ENCODE measurements around the gene MCUB. TPM values are rescaled to one million over a fixed set of nuclear protein-coding genes. Genes with fewer than 3 reads are reported as not detected.

The MCUB gene, protein sequence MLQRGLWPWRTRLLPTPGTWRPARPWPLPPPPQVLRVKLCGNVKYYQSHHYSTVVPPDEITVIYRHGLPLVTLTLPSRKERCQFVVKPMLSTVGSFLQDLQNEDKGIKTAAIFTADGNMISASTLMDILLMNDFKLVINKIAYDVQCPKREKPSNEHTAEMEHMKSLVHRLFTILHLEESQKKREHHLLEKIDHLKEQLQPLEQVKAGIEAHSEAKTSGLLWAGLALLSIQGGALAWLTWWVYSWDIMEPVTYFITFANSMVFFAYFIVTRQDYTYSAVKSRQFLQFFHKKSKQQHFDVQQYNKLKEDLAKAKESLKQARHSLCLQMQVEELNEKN
- polyA plus RNA-seq (2011; rRNA removed) (18.0 and 21.9 TPM in 2 replicates), polyA plus RNA-seq (2017; fragmentation: RNase III; extraction: RNeasy Plus Mini Kit Qiagen cat#74134 plus additional on column Dnase treatment) (14.3 to 15.2 TPM (median 14.6 TPM) in 3 replicates), polyA minus RNA-seq (2011; rRNA and poly(A)+ RNA removed) (7.1 and 9.7 TPM in 2 replicates)
- 38.6 and 41.2 TPM in 2 replicates for polyA plus RNA-seq (2012; cell fraction: cytosol; rRNA removed)
- polyA plus RNA-seq (2012; cell fraction: nucleus; rRNA removed) = 22.2 and 22.9 TPM in 2 replicates

DNA sequence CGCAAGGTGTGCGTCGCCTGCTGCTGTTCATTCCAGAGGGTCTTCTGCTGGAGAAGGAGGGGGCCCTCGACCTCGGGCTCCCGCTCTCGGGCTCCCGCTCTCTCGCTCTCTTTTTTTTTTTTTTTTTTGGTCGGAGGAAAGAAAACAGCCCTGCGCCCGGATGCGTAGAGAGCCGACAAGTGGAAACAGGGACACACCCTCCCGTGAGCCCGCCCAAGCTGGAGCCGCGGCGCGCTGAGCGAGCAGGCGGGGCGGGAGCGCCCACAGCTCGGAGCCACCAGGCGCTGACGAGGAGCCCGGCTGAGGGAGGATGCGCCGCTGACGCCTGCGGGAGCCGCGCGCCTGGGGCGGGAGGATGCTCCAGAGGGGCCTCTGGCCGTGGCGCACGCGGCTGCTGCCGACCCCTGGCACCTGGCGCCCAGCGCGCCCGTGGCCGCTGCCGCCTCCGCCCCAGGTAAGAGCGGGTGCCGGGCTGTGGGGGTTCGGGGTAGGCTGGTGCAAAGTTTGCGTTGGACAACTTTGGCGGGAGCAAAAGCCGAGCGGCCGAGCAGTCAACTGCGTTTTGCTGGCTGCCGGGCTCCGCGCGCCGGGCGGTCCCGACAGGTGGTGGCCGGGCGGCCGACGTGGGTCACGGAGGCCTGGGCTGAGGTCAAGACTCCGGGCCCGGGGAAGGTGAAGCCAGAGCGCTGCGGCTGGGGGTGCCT, at the start of gene MCUB:
Gene MCUB (plus strand): TSS at position 264 of the 704 bp plus-strand sequence. CDS start 92 bp downstream, at position 356.
- POLR2A ChIA-PET = interaction anchor here (0.6 to 1.0 kb wide), 4 partner anchors 53 to 410 kb away, joined by 3 to 4 read pairs (median 4); partner anchors contain the start of gene GAR1
- Histone ChIP-seq H3K4me3 (peak within 1 kb of the TSS; percentile 77), H3K9me3 (no peaks in the 10 kb centered on the region), H3K4me1 (peaks cover 11% of the 10 kb centered on the region; the same call in 1 of the 3 replicates), H3K27ac (peak within 1 kb of the TSS; percentile 81 to 92), H3K4me2 (peak within 1 kb of the TSS; percentile 83)
- FAIRE-seq (no peak), ATAC-seq (peak; percentile 98), DNase-seq (ENCODE audit: low read depth in 1 of 2, low spot score in 1 of 2) (peak; percentile 82 to 85)
- WGBS (ENCODE audit: missing lambda C conversion rate) = 0% methylated on average over 7 of the region's 73 CpGs
- CTCF ChIA-PET = interaction anchor here (0.9 to 1.2 kb wide), 2 partner anchors 126 to 133 kb away, joined by 3 to 4 read pairs; partner anchors contain the start of gene SEC24B
- TF ChIP-seq FOXS1 (CRISPR knock-in tag; IDR thresholded peaks at IDR 0.05) (no peak), SREBF2 (IDR thresholded peaks at IDR 0.05) (no peak), HOXB5 (CRISPR knock-in tag; IDR thresholded peaks at IDR 0.05) (no peak), CBX2 (IDR thresholded peaks at IDR 0.05; ENCODE audit: borderline replicate concordance, low read depth) (no peak), NPAS2 (CRISPR knock-in tag; IDR thresholded peaks at IDR 0.05; ENCODE audit: borderline replicate concordance) (no peak), FOSB (CRISPR knock-in tag; IDR thresholded peaks at IDR 0.05) (no peak), HOXB13 (CRISPR knock-in tag; IDR thresholded peaks at IDR 0.05; ENCODE audit: low read depth) (no peak), CBX8 (IDR thresholded peaks at IDR 0.05) (no peak), KDM1A (IDR thresholded peaks at IDR 0.05; ENCODE audit: low read depth) (0 out of 2 replicates have a peak, but pooled peaks have one; percentile 38), RAD21 (conservative IDR thresholded peaks at IDR 0.05 in 1 of 2, IDR thresholded peaks at IDR 0.05 in 1 of 2) (no peak), SMC3 (IDR thresholded peaks at IDR 0.05) (no peak), HOXA7 (CRISPR knock-in tag; IDR thresholded peaks at IDR 0.05) (no peak), MAFK (IDR thresholded peaks at IDR 0.05; ENCODE audit: partially characterized antibody) (no peak), EP300 (IDR thresholded peaks at IDR 0.05) (no peak), ESRRA (IDR thresholded peaks at IDR 0.05; ENCODE audit: borderline replicate concordance, low read length) (no peak), RCOR1 (IDR thresholded peaks at IDR 0.05; ENCODE audit: low read depth, low read length) (no peak), FOSL2 (IDR thresholded peaks at IDR 0.05) (no peak), FOSL2 (CRISPR knock-in tag; IDR thresholded peaks at IDR 0.05) (no peak), TFCP2L1 (CRISPR knock-in tag; IDR thresholded peaks at IDR 0.05) (no peak), RFX5 (IDR thresholded peaks at IDR 0.05) (no peak), POLR2AphosphoS2 (conservative IDR thresholded peaks at IDR 0.05; ENCODE audit: low read length) (no peak), JUNB (IDR thresholded peaks at IDR 0.05) (no peak), KDM5A (IDR thresholded peaks at IDR 0.05) (no peak), MYC (IDR thresholded peaks at IDR 0.05; ENCODE audit: borderline replicate concordance, low read length) (no peak), EHMT2 (IDR thresholded peaks at IDR 0.05; ENCODE audit: low read depth) (no peak), JUN (IDR thresholded peaks at IDR 0.05) (peak in 1 of 2 experiments; percentile 33; a peak in 1 of 5 replicates), CHD2 (IDR thresholded peaks at IDR 0.05; ENCODE audit: low read length, partially characterized antibody) (no peak), BHLHE40 (IDR thresholded peaks at IDR 0.05; ENCODE audit: low read depth, low read length) (no peak)
- TF ChIP-seq, protein P1, sequence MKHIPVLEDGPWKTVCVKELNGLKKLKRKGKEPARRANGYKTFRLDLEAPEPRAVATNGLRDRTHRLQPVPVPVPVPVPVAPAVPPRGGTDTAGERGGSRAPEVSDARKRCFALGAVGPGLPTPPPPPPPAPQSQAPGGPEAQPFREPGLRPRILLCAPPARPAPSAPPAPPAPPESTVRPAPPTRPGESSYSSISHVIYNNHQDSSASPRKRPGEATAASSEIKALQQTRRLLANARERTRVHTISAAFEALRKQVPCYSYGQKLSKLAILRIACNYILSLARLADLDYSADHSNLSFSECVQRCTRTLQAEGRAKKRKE (CRISPR knock-in tag; IDR thresholded peaks at IDR 0.05; ENCODE audit: low read depth) = no peak
- TF ChIP-seq, protein P2, sequence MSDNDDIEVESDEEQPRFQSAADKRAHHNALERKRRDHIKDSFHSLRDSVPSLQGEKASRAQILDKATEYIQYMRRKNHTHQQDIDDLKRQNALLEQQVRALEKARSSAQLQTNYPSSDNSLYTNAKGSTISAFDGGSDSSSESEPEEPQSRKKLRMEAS (IDR thresholded peaks at IDR 0.05) = peak; percentile 65; the same call in 1 of the 2 replicates
- TF ChIP-seq, protein P3, sequence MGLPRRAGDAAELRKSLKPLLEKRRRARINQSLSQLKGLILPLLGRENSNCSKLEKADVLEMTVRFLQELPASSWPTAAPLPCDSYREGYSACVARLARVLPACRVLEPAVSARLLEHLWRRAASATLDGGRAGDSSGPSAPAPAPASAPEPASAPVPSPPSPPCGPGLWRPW (IDR thresholded peaks at IDR 0.05) = no peak
- TF ChIP-seq, protein P4, sequence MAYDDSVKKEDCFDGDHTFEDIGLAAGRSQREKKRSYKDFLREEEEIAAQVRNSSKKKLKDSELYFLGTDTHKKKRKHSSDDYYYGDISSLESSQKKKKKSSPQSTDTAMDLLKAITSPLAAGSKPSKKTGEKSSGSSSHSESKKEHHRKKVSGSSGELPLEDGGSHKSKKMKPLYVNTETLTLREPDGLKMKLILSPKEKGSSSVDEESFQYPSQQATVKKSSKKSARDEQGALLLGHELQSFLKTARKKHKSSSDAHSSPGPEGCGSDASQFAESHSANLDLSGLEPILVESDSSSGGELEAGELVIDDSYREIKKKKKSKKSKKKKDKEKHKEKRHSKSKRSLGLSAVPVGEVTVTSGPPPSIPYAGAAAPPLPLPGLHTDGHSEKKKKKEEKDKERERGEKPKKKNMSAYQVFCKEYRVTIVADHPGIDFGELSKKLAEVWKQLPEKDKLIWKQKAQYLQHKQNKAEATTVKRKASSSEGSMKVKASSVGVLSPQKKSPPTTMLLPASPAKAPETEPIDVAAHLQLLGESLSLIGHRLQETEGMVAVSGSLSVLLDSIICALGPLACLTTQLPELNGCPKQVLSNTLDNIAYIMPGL (CRISPR knock-in tag; IDR thresholded peaks at IDR 0.05; ENCODE audit: borderline replicate concordance) = no peak
- TF ChIP-seq, protein P5, sequence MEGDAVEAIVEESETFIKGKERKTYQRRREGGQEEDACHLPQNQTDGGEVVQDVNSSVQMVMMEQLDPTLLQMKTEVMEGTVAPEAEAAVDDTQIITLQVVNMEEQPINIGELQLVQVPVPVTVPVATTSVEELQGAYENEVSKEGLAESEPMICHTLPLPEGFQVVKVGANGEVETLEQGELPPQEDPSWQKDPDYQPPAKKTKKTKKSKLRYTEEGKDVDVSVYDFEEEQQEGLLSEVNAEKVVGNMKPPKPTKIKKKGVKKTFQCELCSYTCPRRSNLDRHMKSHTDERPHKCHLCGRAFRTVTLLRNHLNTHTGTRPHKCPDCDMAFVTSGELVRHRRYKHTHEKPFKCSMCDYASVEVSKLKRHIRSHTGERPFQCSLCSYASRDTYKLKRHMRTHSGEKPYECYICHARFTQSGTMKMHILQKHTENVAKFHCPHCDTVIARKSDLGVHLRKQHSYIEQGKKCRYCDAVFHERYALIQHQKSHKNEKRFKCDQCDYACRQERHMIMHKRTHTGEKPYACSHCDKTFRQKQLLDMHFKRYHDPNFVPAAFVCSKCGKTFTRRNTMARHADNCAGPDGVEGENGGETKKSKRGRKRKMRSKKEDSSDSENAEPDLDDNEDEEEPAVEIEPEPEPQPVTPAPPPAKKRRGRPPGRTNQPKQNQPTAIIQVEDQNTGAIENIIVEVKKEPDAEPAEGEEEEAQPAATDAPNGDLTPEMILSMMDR (IDR thresholded peaks at IDR 0.05) = no peak
- TF ChIP-seq, protein P6, sequence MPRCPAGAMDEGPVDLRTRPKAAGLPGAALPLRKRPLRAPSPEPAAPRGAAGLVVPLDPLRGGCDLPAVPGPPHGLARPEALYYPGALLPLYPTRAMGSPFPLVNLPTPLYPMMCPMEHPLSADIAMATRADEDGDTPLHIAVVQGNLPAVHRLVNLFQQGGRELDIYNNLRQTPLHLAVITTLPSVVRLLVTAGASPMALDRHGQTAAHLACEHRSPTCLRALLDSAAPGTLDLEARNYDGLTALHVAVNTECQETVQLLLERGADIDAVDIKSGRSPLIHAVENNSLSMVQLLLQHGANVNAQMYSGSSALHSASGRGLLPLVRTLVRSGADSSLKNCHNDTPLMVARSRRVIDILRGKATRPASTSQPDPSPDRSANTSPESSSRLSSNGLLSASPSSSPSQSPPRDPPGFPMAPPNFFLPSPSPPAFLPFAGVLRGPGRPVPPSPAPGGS (IDR thresholded peaks at IDR 0.05) = no peak

Data from A549 (cell line).